GM18951 (cell line): ENCODE data around the gene AKT3.
"Not testable (repeated sequence)": the region's sequence is repeated elsewhere in the genome, so short reads cannot be mapped to it uniquely, and the experiment has no call there.

Experiments
- POLR2A ChIP-seq: IDR thresholded peaks from 4 replicates; pipeline ENCODE4 v1.6.1; 2011; ENCODE audit warnings: mild to moderate bottlenecking; ENCODE audit not compliant: insufficient read length, insufficient read depth; ENCODE audit errors: extremely low read depth
- in situ Hi-C: fragments of 300-500 bp; cut with MboI; formaldehyde crosslinking; loops from one replicate; pipeline ENCODE4 v1.12.0; 2022; ENCODE audit warnings: low sequenced_read_pairs, mixed read lengths, inconsistent platforms; ENCODE audit not compliant: unreplicated experiment

AKT3 gene

DNA sequence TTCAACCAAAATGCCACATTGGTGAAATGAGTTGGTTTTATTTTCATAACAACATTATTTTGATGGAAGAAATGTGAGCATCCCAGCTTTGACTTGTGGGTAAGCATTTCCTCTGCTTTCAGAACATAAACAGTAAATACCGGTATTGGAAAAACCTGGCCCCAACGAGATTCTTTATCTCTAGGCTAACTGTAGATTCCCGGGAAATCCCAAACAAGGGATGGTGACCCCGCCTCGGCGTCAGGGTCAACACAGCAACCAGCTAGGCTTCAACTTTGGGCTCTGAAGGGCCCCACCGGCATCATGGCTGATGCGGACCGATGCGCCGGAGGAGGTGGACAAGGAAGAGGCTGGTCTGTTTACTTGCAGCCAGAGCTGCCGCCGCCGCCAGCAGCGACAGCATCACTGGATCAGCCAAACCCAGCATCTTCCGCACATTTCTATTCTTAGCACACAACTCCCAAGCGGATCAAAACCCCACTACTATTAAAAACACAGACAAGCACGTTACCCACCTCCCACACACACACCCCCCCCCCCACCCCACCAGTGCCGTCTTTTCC, 1.1 kb downstream of the AKT3 start:
- no peak for TF ChIP-seq POLR2A
- in situ Hi-C loops, result no loop called here

DNA sequence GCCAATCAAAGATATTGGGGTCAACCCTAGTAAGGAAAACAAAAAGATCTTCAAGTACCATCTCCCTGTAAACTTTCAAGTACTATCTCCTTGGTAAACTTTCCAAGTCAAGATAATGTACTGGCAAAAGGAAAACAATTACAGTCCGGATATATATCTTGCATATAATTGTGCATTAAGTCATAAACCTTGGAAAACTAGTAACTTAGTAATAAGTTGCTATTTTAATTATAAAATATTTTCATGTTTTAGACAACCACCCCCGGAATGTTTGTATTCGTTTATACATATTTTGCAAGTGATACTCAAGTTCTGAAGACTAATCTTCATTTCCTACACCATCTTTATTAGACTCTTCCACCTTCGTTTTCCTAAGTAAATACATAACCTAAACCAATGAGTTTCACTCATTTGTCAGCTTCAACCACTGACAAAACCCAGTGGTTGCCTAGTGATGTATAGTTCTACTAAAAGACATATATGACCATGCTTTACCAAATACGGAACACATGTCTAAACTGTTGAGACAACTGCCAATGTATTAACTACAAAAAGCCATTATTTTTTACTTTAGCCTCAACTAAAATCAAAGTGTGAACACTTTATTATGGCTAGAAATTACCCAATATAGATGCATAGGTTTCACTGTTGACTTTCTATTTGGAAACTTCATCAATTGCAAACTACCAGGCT, 1.7 kb downstream of the AKT3 start:
- in situ Hi-C loops, result no loop called here
- TF ChIP-seq POLR2A, result no peak

DNA sequence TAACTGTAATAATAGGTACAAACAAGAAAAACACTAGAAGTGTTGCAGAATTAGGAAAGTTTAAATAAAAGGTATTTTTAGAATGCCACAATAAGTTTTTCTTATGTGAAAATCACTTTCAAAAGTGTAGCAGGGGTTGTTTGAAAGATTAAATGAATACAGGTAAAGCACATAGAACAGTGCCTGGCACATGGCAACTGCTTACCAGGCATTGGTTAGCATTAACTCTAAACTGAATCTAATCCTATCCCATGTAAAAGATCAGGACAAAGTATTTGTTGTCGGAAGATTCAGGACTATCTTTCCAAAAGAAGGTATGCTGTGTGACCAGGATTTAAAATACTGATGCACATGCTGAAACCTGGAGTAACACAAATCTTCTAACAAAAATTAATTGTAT, 3.3 kb downstream of the AKT3 start:
- no peak for TF ChIP-seq POLR2A
- in situ Hi-C loops, result no loop called here

DNA sequence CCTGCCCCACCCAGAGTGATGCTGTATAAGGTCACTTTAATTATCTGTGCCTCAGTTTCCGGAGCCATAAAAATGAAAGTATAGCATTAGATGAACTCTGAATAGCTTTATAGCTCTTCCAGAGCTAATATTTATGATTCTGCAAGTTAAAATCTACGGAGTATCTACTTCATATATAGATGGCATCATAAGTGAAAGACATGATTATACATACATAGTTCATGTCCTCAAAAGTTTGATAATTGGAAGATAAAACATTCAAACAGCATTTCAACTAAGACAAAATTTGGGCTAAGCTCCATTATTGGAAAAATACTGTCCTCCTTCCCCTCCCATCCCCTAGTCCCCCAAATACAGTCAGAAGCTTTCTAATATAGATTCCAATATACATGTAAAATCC, 4.2 kb downstream of the AKT3 start:
- in situ Hi-C loops, result no loop called here
- TF ChIP-seq POLR2A, result no peak

DNA sequence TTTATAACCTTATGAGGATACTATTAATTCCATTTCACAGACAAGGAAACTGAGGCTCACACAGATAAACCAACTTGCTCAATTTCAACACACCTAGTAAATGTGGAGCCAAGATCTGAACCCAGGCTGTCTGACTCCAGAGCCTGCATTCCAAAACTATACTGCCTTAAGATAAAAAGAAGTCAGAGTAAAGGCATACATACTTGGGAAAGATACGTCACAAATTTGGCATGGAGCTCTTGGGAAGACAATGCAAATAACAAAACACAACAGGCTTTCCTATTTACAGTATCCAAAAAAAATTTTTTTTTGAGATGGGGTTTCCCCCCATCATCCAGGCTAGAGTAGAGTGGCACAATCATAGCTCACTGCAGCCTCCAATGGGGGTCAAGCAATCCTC, 5.9 kb downstream of the AKT3 start:
- TF ChIP-seq POLR2A, result no peak
- in situ Hi-C loops, result no loop called here

DNA sequence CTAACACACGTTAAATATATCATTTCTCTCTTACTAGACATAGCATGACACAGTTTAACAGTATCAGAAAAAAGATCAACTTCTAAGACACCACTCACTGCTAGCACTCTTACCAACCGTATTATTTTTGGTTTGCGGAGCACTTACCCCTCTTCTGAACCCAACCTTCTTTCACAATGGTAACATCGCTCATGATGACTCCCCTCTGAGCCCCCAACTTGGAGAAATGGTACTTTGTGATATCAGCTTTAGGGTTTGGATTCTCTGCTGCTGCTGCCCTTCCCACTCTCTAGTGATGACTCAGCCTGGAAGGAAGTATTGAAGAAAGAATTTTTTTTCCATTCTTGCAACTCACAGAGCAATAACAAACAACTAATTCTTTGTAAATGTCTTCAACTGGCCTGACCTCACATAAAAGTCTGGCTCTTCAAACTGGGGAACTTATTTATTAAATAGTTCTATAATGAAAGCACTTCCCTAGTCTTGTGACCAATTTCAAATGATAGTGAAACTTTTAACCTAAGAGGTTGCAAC, 7.0 kb downstream of the AKT3 start:
- no peak for TF ChIP-seq POLR2A

DNA sequence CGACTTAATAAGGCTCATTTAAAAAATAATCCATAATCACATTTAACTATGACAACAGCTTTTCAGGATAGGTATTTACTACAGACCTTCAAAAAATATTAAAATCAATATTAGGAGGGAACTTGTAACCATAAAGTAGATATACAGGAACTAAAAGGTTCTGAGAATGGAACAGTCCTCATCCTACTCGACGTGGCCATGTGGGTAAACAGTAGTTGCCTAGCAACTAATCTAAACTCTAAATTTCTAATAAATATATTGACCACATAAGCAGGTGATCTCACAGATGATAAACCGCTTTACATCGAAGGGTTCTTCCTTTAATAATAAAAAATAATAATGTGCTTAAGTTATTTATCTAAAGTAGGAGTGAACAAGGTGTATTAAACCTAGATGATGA, 7.9 kb downstream of the AKT3 start:
- TF ChIP-seq POLR2A, result no peak
- in situ Hi-C loops, result no loop called here

More for the DNA sequence above, 7.0 kb downstream of the AKT3 start:
- in situ Hi-C loops, result no loop called here

DNA sequence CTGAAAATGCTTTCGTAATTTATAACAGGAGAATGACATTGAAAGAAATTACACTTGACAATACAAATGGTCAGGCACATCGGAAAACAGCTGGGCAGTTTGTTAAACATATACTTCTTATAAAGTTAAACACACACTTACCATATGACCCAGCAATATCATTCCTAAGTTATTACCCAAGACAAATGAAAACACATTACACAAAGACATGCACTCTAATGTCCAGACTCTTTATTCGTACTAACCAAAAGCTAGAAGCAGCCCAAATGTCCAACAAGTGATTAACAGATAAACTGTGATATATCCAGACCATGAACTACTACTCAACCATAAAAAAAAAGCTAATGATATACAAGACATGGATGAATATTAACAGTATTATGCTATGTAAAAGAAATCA, 8.5 kb downstream of the AKT3 start:
- in situ Hi-C loops, result no loop called here
- no peak for TF ChIP-seq POLR2A

DNA sequence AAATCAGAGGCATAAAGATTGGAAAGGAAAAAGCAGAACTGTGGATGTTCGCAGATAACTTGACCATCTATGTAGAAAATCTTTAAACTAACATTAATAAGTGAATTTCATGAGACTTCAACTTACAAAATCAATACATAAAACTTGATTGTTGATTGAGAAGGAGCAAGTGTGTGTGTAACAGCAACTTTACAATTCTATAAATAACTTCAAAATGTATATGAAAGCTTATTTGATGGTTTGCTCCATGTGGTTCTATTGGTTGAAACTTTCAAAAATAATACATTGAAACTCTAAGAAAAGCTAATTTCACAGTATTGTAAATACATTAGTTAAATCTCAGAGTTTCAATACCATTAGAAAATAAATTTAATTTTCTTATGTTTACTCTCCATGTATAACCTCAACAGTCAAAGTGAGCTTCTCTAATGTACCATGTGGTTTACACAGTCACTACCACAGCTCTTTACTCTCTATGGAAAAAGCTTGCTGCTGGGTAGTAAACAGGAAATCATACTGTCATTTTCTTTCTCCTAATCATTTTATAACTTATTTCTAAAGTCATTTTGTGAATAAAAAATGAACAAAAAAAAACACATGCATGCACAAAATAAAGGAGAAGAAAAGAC, 12.0 kb downstream of the AKT3 start:
- TF ChIP-seq POLR2A, result no peak
- in situ Hi-C loops, result no loop called here

DNA sequence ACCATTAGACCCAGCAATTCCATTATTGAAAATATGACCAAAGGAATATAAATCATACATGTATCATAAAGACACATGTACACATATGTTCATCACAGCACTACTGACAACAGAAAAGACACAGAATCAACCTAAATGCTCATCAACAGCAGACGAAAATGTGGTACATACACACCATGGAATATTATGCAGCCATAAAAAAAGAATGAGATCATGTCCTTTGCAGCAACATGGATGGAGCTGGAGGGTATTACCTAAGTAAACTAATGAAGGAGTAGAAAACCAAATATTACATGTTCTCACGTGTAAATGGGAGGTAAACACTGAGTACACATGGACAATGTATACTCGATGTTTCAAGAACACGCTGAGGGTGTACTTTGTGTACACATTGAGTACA, 15.9 kb downstream of the AKT3 start:
- in situ Hi-C loops, result no loop called here

DNA sequence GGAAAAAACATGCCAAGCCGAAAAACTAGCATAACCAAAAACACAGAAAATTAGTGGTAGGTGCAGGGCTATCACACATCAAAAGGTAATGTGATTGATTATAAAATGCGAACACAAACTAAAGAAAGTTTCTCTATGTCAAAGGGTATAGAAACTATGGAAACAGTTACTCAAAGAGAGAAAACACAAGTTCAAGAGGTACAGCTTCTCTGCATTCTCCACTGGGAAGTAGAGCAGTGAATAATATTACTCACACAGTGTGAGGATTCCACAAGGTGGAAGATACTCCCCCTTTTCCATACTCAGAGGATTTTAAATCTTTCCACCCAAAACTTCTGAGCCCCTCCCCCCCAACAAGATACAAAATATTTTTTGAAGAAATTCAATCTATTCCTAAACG, 18.6 kb downstream of the AKT3 start:
- no peak for TF ChIP-seq POLR2A
- in situ Hi-C loops, result no loop called here

More for the DNA sequence above, 15.9 kb downstream of the AKT3 start:
- no peak for TF ChIP-seq POLR2A

DNA sequence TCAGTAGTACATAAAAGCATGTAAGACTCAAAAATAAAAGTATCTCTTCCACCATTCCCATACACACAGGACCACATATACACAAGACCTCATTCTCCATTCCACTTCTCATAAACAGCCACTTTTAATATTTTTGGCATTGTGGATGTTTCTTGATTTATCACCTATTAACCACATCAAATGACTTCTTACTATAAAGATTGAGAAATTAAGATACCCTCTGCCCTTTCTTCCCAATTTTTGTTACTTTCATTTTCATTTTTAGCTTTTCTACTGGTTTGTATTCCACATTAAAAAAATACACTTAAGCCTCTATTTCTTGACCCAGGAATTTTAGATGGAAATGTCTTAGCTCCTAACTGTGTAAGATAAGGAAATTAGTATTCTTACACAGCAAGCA, 22.8 kb downstream of the AKT3 start:
- TF ChIP-seq POLR2A, result no peak
- in situ Hi-C loops, result no loop called here

DNA sequence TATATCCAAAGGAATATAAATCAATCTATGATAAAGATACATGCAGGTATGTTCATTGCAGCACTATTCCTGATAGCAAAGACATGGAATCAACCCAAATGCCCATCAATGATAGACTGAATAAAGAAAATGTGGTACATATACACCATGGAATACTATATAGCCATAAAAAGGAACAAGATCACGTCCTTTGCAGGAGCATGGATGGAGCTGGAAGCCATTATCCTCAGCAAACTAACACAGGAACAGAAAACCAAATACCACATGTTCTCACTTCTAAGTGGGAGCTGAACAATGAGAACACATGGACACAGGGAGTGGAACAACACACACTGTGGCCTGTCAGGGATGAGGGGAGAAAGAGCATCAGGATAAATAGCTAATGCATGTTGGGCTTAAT, 25.1 kb downstream of the AKT3 start:
- in situ Hi-C loops, result not testable (repeated sequence)

DNA sequence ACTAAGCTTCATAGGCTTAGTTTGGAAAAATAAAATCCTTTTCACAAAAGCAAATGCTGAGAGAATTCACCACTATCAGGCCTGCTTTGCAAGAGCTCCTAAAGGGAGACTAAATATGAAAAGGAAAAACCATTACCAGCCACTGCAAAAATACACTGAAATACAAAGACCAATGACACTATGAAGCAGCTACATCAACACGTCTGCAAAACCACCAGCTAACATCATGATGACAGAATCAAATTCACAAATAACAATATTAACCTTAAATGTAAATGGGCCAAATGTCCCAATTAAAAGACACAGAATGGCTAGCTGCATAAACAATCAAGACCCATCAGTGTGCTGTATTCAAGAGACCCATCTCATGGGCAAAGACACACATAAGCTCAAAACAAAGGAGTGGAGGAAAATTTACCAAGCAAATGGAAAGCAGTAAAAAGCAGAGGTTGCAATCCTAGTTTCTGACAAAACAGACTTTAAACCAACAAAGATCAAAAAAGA, 28.8 kb downstream of the AKT3 start:
- TF ChIP-seq POLR2A, result no peak
- in situ Hi-C loops, result no loop called here

DNA sequence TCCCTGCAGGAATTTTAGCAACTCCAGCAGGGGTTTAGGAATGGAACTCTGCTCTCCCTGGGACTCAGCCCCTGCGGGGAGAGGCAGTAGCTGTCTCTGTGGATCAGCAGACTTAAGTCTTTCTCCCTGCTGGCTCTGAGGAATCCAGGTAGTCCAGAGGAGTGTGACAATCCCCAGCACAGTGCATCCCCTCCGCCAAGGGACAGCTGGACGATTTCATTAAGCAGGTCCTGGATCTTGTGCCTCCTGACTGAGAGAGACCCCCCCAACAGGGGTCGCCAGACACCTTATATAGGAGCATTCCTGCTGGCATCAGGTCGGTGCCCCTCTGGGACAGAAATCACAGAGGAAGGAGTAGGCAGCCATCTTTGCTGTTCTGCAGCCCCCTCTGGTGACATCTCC, 30.6 kb downstream of the AKT3 start:
- in situ Hi-C loops, result no loop called here
- TF ChIP-seq POLR2A, result no peak
